Natural killer cell treated with Interleukin-12 subunit alpha and Interleukin-12 subunit beta and Interleukin-15 and Interleukin-18, amount 100 ng/mL, for 72 hours (primary cell): Measurements from ENCODE around the gene TNFRSF11A. TPM values are rescaled to one million over a fixed set of nuclear protein-coding genes. Genes with fewer than 3 reads are reported as not detected.
A peak's percentile ranks its signal among the peaks of the same experiment; 100 is the strongest.

ENCODE experiments used
- ATAC-seq, 2 donors: fragments of 150-1000 bp; cut with Tn5 transposase in 1 of 2; sonication (Bioruptor Pico), chemical (Tn5 transposase) in 1 of 2; 2 replicates each; pipeline ENCODE4 v1.10.0; 2021
- DNase-seq: peaks from one replicate; pipeline ENCODE4 v3.0.0; 2022; ENCODE audit warnings: low spot score
- H3K27ac Mint-ChIP-seq, 2 donors: 1 replicate in 1 of 2; 2 replicates in 1 of 2; pipeline ENCODE4 v1.8.0; 2022; ENCODE audit warnings: mixed read lengths in 2 of 2, mild to moderate bottlenecking in 1 of 2, moderate library complexity in 1 of 2
- H3K27me3 Mint-ChIP-seq, 2 donors: 1 replicate in 1 of 2; 2 replicates in 1 of 2; pipeline ENCODE4 v1.8.0; 2022; ENCODE audit warnings: mixed read lengths in 2 of 2
- H3K36me3 Mint-ChIP-seq: one replicate; pipeline ENCODE4 v1.8.0; 2022; ENCODE audit warnings: mixed read lengths
- H3K4me1 Mint-ChIP-seq, 2 donors: 1 replicate in 1 of 2; 2 replicates in 1 of 2; pipeline ENCODE4 v1.8.0; 2022; ENCODE audit warnings: low read depth in 2 of 2, mixed read lengths in 2 of 2, mild to moderate bottlenecking in 1 of 2
- H3K4me3 Mint-ChIP-seq: one replicate; pipeline ENCODE4 v1.8.0; 2022; ENCODE audit warnings: mixed read lengths
- H3K9me3 Mint-ChIP-seq: 2 replicates; pipeline ENCODE4 v1.8.0; 2022; ENCODE audit warnings: mixed read lengths
- total RNA-seq, 2 donors: library from RNA; stranded (reverse); gene quantifications; one replicate each; pipeline ENCODE4 v1.2.3, GENCODE V29; 2022

The TNFRSF11A gene
- total RNA-seq, 2 donors from 2014 or later = 5.9 to 15.0 TPM

- Mint-ChIP-seq H3K36me3 (peaks cover 39% of the 10 kb centered on the region), H3K27ac (no peak overlapping the region)
- DNase-seq = no peak
These were observed 24.6 kb upstream of the TNFRSF11A start for GRCh38 chr18:62300359-62300963.

GRCh38 chr18:62301322-62301721 lies 23.8 kb upstream of the TNFRSF11A start:
- DNase-seq (no peak), ATAC-seq (no peak)
- no peak overlapping the region for H3K27ac Mint-ChIP-seq
- no peaks in the 10 kb centered on the region for H3K27me3 Mint-ChIP-seq
- H3K9me3 Mint-ChIP-seq = no peaks in the 10 kb centered on the region
- H3K36me3 Mint-ChIP-seq = peaks cover 39% of the 10 kb centered on the region
- peaks cover 5 to 7% of the 10 kb centered on the region in 2 donors for H3K4me1 Mint-ChIP-seq
- no peak overlapping the region for H3K4me3 Mint-ChIP-seq

More at GRCh38 chr18:62300359-62300963, 24.6 kb upstream of the TNFRSF11A start:
- H3K27me3 Mint-ChIP-seq = no peaks in the 10 kb centered on the region
- ATAC-seq = no peak
- peaks cover 5 to 7% of the 10 kb centered on the region in 2 donors for H3K4me1 Mint-ChIP-seq
- H3K9me3 Mint-ChIP-seq = no peaks in the 10 kb centered on the region
- no peak overlapping the region for H3K4me3 Mint-ChIP-seq

GRCh38 chr18:62312851-62313250 lies 12.3 kb upstream of the TNFRSF11A start:
- no peak overlapping the region for H3K4me3 Mint-ChIP-seq
- H3K9me3 Mint-ChIP-seq = no peaks in the 10 kb centered on the region
- H3K4me1 Mint-ChIP-seq = no peaks in the 10 kb centered on the region
- no peak overlapping the region for H3K27ac Mint-ChIP-seq
- no peak for ATAC-seq
- peaks cover 2 to 9% of the 10 kb centered on the region in 2 donors for H3K27me3 Mint-ChIP-seq
- H3K36me3 Mint-ChIP-seq = no peaks in the 10 kb centered on the region
- no peak for DNase-seq

- H3K9me3 Mint-ChIP-seq = no peaks in the 10 kb centered on the region
- H3K27me3 Mint-ChIP-seq = peaks cover 16 to 31% of the 10 kb centered on the region in 2 donors
- DNase-seq (no peak), ATAC-seq (no peak)
- H3K36me3 Mint-ChIP-seq = no peaks in the 10 kb centered on the region
- no peaks in the 10 kb centered on the region for H3K4me1 Mint-ChIP-seq
- no peak overlapping the region for H3K4me3 Mint-ChIP-seq
- H3K27ac Mint-ChIP-seq = no peak overlapping the region
These were observed 6.6 kb upstream of the TNFRSF11A start for GRCh38 chr18:62318228-62319180.

- Mint-ChIP-seq H3K4me1 (peaks cover 9 to 17% of the 10 kb centered on the region in 2 donors), H3K9me3 (no peaks in the 10 kb centered on the region), H3K27me3 (peaks cover 32 to 49% of the 10 kb centered on the region in 2 donors), H3K4me3 (no peak overlapping the region), H3K36me3 (no peaks in the 10 kb centered on the region), H3K27ac (no peak overlapping the region)
- no peak for ATAC-seq
- no peak for DNase-seq
These were observed 3.9 kb upstream of the TNFRSF11A start for GRCh38 chr18:62321201-62321600.

- H3K9me3 Mint-ChIP-seq = no peaks in the 10 kb centered on the region
- peaks cover 21 to 29% of the 10 kb centered on the region in 2 donors for H3K4me1 Mint-ChIP-seq
- H3K36me3 Mint-ChIP-seq = no peaks in the 10 kb centered on the region
- no peak for DNase-seq
- peak overlapping the region; percentile 95 for H3K4me3 Mint-ChIP-seq
- no peak for ATAC-seq
- peaks cover 41 to 61% of the 10 kb centered on the region in 2 donors for H3K27me3 Mint-ChIP-seq
- no peak overlapping the region for H3K27ac Mint-ChIP-seq
These were observed 1.5 kb upstream of the TNFRSF11A start for GRCh38 chr18:62323483-62324180.

GRCh38 chr18:62324181-62324828 lies 805 bp upstream of the TNFRSF11A start:
- Mint-ChIP-seq H3K4me3 (peak overlapping the region; percentile 95), H3K36me3 (no peaks in the 10 kb centered on the region), H3K9me3 (no peaks in the 10 kb centered on the region), H3K27me3 (peaks cover 45 to 65% of the 10 kb centered on the region in 2 donors), H3K4me1 (peaks cover 24 to 30% of the 10 kb centered on the region in 2 donors), H3K27ac (no peak overlapping the region)
- ATAC-seq (no peak), DNase-seq (no peak)

- DNase-seq (no peak), ATAC-seq (peak in 1 of 2 donors; percentile 19)
- Mint-ChIP-seq H3K9me3 (no peaks in the 10 kb centered on the region), H3K36me3 (no peaks in the 10 kb centered on the region), H3K27ac (no peak overlapping the region), H3K4me3 (peak overlapping the region; percentile 89), H3K27me3 (peaks cover 54 to 74% of the 10 kb centered on the region in 2 donors), H3K4me1 (peaks cover 37 to 44% of the 10 kb centered on the region in 2 donors)
These were observed 916 bp downstream of the TNFRSF11A start for GRCh38 chr18:62325806-62326645.

GRCh38 chr18:62326646-62327348 lies 1.7 kb downstream of the TNFRSF11A start:
- ATAC-seq (no peak), DNase-seq (no peak)
- Mint-ChIP-seq H3K27me3 (peaks cover 56 to 73% of the 10 kb centered on the region in 2 donors), H3K4me1 (peaks cover 43 to 51% of the 10 kb centered on the region in 2 donors), H3K36me3 (no peaks in the 10 kb centered on the region), H3K4me3 (peak overlapping the region; percentile 89), H3K9me3 (no peaks in the 10 kb centered on the region), H3K27ac (no peak overlapping the region)

- ATAC-seq (no peak), DNase-seq (no peak)
- H3K36me3 Mint-ChIP-seq = no peaks in the 10 kb centered on the region
- peaks cover 55 to 72% of the 10 kb centered on the region in 2 donors for H3K27me3 Mint-ChIP-seq
- no peaks in the 10 kb centered on the region for H3K9me3 Mint-ChIP-seq
- no peak overlapping the region for H3K4me3 Mint-ChIP-seq
- H3K4me1 Mint-ChIP-seq = peaks cover 46 to 54% of the 10 kb centered on the region in 2 donors
- H3K27ac Mint-ChIP-seq = no peak overlapping the region
These were observed 2.9 kb downstream of the TNFRSF11A start for GRCh38 chr18:62327977-62328376.

- peaks cover 49 to 64% of the 10 kb centered on the region in 2 donors for H3K27me3 Mint-ChIP-seq
- H3K4me3 Mint-ChIP-seq = peak overlapping the region; percentile 75
- H3K4me1 Mint-ChIP-seq = peaks cover 46 to 51% of the 10 kb centered on the region in 2 donors
- ATAC-seq (no peak), DNase-seq (no peak)
- H3K9me3 Mint-ChIP-seq = no peaks in the 10 kb centered on the region
- peak overlapping the region in 1 of 2 donors; percentile 26 for H3K27ac Mint-ChIP-seq
- no peaks in the 10 kb centered on the region for H3K36me3 Mint-ChIP-seq
These were observed 3.7 kb downstream of the TNFRSF11A start for GRCh38 chr18:62328586-62329525.
